ENCODE data around the gene LRRC4B. TPM values are rescaled to one million over a fixed set of nuclear protein-coding genes. Genes with fewer than 3 reads are reported as not detected.
"Not testable (repeated sequence)": the region's sequence is repeated elsewhere in the genome, so short reads cannot be mapped to it uniquely, and the experiment has no call there.

LRRC4B gene
- polyA plus RNA-seq, 3 donors = 19.6 to 27.6 (median 22.7) TPM

DNA sequence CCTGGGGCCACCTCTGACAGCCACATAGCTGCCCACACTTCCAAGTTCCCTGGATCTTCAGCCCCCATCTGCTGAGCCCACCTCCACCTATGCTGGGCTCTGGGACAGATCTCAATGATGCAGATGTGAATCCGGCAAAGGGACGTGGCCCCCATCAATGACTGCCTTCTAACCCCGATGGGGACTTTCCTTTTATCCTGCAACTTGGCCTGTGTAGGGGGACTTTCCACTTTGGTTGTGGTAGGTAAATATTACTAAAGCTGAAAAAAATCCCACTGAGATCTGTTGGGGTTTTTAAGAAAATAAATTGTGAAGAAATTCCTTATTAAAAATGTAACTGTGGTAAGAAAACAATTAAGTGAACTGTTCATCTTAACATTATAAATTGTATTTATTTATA is 33.8 kb downstream of the LRRC4B start:
- no peak for DNase-seq

DNA sequence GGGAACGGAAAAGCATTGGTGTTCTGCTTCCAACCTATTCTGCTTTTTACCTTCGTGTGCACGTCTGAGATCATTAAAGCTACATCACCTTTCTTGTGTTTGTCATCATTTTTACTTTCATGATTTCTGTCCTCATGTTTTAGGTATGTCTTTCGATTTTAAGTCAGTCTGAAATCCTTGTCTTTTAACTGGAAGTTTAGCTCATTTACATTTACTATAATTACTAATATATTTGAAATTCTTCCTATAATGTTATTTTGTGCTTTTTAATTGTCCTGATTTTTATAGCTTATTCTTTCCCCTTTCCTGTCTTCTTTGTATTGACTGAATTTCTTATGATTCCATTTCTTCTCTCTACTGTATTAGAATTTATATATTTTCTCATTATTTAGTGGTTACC is 35.3 kb downstream of the LRRC4B start:
- no peak for DNase-seq

DNA sequence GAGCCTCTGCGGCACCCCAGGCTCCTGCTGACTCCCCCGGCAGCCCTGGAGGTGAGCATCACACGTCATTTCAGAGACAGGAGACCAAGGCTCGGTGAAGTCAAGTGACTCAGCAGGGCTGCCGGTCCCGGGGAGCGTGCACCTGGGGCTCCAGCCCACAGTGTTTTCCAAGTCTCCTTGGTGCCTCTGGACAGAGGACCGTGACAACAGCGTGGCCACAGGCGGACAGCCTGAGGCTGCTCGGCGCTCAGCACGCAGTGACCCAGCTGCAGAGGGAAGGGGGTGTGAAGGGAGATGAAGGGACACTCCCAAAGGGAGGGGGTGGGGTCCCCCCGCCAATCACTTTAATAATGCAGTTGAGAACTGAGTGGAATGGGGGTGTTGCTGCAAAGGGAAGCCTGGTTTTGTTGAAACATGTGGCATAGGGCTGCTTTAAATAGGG is 37.0 kb downstream of the LRRC4B start:
- DNase-seq = no peak

GRCh38 chr19:50528052-50528451 is 40.2 kb downstream of the LRRC4B start:
- not testable (repeated sequence) for DNase-seq

- no peak for DNase-seq
Measured at GRCh38 chr19:50522881-50523280, 45.4 kb downstream of the LRRC4B start.

DNA sequence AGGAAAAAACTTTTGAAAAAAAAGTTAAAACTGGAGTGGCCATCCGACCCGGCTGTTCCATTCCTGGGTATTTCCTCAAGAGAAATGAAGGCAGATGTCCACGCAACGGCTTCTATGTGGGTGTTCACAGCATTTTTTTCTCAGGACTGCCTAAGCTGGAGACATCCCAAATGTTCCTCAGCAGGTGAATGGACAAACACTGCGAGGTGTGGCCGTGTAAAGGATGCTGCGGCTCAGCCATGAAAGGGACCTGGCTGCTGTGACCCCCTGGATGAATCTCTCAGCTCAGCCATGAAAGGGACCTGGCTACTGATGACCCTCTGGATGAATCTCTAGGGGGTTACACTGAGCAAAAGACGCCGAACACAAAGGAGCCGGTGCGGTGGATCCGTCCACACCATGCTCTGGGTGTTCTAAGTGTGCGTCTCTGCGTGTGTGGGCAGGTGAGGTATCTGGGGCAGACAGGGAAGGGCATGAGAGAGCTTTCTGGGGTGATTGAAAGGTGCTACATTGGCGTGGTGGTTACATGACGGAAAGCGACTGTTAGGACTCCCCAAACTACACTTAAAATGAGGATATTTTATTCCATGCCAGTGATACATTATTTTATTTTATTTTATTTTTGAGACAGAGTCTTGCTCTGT is 47.3 kb downstream of the LRRC4B start:
- no peak for DNase-seq

- no peak for DNase-seq
Measured at GRCh38 chr19:50519006-50519575, 49.1 kb downstream of the LRRC4B start.

DNA sequence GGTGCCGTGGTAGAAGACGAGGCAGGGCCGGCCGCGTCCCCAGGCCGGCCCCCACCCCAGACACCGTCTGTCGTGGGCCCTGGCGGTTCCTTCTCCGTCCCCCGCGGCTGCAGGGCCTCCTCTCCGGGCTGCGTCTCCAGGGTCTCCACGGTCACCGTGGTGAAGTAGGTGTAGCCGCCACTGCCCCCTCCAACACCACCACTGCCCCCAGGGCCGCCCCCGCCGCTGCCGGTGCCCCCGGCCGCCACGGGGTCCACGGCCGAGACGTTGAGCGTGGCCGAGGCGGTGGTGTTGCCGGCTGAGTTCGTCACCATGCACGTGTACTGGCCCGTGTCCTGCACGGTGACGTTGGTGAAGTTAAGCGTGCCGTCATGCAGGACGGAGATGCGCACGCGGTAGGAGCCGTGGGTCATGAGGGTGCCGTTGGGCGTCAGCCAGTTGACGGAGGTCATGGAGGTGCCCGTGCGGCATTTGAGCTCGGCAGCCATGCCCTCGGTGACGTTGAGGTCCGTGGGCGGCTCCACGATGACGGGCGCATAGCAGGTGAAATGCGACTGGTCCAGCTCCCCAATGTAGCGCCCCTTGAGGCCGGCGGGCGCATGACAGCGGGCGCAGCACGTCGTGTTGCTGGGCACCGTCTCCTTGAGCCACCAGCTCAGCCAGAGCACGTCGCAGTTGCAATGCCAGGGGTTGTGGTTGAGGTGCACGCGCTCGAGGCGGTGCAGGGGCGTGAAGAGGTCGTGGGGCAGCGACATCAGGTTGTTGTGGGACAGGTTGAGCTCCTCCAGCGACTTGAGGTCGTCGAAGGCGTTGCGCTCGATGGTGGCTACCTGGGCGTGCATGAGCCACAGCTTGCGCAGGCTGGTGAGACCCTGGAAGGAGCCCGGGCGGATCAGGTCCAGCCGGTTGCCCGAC is 49.9 kb downstream of the LRRC4B start:
- DNase-seq = no peak

DNA sequence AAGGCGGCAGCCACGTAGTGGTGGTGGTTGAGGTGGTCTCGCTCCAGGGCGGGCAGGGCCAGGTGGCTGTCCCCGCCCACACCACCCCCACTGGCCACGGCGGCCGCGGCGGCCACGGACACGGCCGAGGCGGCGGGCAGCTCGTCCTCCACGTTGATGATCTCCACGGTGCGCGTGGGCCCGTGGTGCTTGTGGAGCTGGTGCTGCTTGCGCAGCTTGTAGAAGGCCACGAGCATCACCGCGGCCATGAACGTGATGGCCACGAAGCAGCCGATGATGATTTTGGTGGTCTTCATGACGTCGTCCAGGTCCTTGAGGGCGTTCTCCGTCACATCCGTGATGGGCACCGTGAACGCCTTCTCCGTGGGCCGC is 50.5 kb downstream of the LRRC4B start:
- DNase-seq = no peak

DNA sequence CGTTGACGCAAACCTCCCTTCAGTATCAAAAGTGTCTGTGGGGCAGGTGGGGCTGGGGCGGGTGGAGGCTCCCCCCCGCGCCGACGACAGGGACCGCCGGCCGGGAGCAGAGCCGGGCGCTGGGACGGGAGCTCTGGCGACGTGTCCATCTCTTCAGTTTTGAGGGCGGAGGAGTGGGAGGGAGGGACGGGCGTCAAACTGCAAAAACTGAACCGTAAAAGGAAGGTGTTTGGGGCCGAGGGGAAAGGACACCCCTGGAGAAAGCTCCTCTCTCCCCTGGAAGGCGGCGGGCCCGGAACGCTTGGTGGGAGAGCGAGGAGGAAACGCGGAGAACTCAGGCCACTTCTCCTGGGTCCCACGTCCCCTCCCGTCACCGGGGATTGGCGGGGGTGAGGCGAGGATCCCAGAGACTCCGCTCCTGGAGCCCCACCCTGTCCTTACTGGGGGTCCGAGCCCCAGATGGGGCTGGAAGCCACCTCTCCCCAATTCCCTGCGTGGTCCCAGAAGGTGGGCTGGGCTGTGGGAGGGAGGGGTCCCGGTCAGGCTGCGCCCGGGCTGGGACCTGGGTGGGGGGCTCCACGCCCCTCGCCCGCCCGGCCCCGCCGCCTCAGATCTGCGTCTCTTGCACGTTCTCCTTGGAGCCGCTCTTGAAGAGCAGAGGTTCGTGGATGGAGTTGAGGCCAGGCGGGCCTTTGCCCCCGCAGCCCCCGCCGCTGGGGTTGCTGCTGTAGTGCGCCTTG is 51.1 kb downstream of the LRRC4B start:
- no peak for DNase-seq

DNA sequence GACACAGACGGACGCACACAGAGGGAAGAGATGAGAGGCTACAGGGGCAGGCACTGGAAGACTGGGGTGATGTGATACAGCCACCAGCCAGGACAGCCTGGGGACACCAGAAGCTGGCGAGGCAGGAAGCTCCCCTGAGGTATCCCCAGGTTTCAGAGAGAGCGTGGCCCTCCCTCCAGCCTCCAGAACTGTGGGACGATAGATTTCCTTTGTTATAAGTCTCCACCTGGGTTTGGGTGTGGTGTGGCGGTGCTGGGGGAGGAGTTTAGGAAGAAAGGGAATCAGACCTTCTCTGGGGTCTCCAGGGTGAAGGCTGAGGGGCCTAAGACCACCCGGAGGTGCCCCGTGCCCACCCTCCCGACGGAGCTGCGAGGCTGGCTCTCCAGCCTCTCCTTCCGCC is 51.8 kb downstream of the LRRC4B start:
- DNase-seq = no peak

DNA sequence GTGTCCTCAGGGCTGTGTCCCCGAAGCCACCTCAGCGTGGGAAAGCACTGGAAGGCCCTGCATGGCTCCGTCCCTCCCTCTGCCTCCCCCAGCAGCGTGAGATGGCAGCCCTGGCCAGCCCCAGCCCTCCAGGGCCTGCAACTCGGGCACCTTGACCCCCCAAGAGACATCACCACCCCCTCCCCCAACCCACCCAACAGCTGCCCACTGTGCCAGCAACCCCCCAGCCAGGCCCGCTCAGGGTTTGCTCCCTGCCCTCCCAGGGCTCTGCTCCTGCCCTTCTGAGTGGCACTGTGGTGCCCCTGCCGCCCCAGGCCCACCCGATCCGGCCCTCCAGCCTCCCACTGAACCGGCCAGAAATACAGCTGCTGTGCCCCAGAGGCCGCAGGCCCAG is 53.1 kb downstream of the LRRC4B start:
- DNase-seq = no peak

GRCh38 chr19:50514346-50515167 is 53.7 kb downstream of the LRRC4B start:
- no peak for DNase-seq

DNA sequence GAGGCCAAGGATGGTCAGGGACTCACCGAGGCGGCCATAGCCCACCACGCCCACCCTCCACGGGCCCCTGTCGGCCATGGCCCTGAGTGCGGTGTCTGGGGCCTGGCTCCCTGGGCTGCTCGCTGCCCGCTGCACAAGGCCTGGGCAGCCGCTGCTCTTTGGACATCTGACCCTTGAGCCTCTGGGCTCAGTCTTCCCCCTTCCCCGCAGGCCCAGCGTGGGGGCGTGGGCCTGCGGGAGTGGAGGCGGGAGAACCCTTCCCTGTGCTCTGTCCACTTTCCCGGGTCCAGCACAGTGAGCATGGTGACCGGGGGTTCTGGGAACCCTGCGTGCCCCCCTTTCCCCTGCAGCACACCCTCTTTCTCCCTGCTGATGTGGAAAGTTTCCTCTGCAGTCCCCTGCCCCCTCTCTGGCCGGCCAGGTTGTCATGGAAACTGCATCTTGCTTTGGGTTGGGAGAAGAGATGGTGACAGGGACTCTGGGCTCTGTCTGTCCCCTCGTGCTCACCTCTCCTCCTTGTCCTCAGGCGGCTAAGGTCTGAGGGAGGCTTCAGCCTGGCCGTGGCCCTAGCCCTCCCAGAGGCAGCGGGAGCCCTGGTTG is 54.4 kb downstream of the LRRC4B start, which contains the start of gene ASPDH:
ASPDH (minus strand) TSS at position 168 of the 600 bp plus-strand sequence; CDS start at position 78, 90 bp downstream.
- no peak for DNase-seq

DNA sequence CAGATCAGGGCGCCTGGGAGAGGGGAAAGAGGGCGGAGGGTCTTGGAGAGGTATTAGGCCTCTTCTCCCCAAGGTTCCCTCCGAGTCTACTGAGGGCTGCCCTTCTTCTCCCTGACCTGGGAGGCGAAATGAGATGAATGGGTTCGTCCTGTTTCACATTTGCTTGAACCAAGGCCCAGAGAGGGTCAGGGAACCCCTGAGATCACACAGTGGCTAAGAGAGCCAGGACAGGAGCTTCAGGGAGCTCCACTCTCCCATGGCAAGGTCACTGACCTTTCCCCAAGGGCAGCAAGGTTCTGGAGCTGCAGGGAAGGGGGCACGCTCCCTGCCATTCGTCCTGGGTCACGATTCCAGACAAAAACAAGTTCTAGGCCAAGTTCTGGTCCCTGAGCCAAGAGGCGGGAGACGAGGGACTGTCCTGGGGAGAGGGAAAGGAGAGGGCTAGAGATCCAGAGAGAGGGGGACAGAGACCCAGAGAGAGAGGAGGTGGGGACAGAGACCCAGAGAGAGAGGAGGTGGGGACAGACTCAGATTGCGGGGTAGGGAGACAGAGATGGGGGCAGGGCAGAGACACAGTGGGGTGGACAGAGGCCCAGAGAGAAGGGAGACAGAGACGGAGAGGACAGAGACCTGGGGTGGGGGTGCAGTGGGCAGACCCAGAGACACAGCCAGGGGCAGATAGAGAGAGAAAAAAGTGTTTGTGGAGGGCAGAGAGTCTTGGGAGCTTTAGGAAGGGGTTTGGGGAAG is 55.1 kb downstream of the LRRC4B start:
- DNase-seq = no peak

DNA sequence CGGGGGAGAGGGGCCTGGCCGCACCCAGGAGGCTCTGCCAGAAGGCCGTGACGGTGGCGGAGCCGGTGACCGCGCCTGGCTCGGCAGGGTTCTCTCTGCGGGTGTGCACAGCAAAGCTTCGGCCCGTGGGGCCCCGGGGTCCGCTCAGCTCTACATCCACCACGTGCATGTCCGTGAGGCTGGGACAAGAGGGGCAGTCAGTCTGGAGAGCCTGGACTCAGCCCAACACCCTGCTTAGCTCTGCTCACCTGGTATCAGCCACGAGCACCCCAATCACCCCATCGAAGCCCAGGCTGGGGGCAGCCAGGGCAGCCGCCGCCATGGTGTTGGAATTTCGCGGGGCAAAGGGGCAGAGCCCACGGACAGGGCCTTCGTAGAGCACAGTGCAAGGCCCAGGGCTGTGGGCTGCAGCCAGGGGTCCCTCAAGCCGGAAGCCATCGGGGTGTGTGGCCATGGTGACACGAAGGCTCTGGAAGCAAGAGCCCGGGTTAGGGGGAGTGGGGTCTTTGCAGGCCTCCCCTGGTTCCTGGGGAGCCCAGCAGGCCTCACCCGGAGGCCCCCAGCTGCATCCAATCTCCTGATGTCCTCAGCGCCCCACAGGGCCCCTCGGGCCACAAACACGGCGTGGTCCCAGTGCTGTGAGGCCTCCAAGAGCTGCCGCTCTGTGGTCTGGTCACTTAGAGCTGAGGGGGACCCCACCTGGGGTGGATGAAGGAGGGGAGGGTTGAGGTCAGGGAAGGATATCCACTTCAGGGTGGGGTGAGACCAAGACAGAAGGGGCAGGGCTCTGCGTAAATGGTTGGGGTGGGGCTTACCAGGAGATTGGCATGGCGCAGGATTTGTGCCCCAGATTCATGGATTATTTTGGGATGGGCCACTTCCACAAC is 55.9 kb downstream of the LRRC4B start:
- no peak for DNase-seq

- peak; percentile 99 for DNase-seq
Measured at GRCh38 chr19:50511069-50511822, 57.0 kb downstream of the LRRC4B start, which contains the start of gene JOSD2. Gene JOSD2, minus strand, starts transcription at chr19:50511191. Its CDS starts 760 bp downstream, at chr19:50510431.

GRCh38 chr19:50510700-50511068 is 57.6 kb downstream of the LRRC4B start:
- peak; percentile 86 for DNase-seq

Data from renal pelvis (tissue), 4 donors.